ENCODE results near the gene CNTNAP1.
A peak's percentile ranks its signal among the peaks of the same experiment; 100 is the strongest.

The CNTNAP1 gene

DNA sequence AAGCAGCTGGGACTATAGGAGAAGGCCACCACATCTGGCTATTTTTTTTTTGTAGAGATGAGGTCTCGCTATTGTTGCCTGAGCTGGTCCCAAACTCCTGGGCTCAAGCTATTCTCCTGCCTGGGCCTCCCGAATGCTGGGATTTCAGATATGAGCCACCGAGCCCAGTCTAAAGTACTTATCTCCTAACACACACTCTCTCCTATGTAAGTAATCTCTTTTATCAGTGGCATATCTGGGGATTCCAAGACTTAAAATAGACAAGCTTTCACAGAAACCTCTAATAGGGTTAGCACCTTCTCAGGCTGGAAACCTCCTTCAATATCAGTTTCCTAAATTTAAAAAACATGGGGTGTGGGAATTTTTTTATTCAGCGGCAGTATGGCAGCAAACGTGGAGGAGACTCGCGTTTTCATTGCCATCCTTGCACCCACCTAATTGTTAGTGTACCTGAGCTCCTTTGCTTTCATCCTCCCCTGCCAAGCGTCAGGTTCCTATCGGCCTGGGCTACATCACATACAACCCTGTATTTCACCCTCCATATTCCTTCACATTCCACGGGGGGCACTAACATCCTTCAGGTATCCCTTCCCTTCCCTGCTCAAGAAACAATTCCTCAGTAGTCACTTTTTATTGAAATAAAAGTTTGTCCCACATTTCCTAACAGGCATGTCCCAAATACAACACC lies 61.4 kb downstream of the CNTNAP1 start:
- no peak for DNase-seq

DNA sequence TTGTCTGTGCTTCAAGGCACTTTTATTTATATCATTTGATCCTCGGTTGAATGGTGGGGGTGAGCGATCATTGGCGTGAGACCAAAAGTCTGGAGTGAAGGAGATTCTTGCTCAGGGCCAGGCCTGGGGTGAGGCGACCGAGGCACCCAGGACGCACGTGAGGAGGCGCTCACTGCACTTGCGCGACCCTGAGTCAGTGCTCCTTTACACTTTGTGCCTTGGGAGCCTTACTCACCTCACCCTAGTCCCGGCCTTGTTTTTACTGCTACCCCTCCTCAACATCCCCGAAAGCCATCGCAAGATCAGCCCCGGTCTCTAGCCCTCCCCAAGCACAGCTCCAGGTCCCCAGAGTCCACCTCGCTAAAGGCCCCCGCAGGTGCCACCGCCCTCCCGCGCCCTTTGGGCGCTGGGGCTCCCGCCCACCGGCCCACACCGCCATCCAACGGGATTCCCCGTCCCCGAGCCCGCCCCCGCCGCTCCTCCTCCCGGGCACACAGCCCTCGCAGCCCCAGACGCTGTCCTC lies 62.0 kb downstream of the CNTNAP1 start:
- DNase-seq = peak; percentile 51

DNA sequence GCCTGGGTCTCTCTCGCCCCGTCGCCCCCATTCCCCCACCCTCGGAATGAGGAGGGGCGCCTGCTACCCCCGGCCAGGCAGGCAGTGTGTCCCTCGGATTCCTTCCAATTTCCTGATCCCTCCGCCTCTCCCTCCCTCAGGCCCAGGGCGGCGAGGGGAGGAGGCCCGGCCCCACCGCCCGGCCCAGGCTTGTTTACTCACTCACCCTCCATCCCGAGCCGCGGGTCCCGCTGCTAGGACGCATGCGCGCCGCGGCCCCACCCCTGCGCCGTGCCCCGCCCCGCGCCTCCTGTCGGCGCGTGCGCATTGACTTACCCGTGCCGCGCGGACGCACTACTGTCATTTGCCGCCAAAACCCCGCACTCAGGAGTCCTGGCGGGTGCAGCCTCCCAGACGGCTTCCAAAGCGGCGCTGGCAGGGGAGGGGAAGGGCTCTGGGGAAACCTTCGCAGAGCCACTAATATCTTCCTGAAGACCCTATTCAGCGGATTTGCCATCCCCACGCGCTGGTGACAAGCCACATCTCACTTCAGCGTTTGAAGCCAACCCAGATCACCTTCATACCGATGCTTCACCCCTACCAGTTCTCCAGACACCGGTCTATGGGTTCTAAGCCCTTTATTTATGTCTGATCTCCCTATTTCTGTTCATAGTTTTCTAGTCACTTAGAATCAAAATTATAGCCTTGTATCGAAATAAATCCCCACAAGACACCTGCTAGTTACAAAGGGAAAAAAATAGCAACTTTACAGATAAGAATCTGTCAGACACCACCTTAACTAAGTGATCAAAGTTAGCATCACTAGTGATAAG lies 62.7 kb downstream of the CNTNAP1 start, which contains the start of gene EZH1:
Gene EZH1 (minus strand): TSS at position 235 of the 812 bp plus-strand sequence. CDS start 16,099 bp downstream, outside the sequence.
- DNase-seq = peak; percentile 75

- no peak for DNase-seq
Observed at GRCh38 chr17:42748202-42748907, 66.0 kb downstream of the CNTNAP1 start.

GRCh38 chr17:42748908-42749798 lies 66.8 kb downstream of the CNTNAP1 start:
- no peak for DNase-seq

Measured in GF-D8 (cell line).